Astrocyte (in vitro differentiated cells and primary cell): Measurements from ENCODE around the gene CPT1A.

Experiments
- CTCF ChIP-seq: IDR thresholded peaks from 2 replicates; pipeline ENCODE4 v1.5.1; 2011; ENCODE audit warnings: low read depth, mild to moderate bottlenecking, inconsistent platforms, low read length, moderate library complexity; ENCODE audit not compliant: insufficient read depth
- EZH2 ChIP-seq: IDR thresholded peaks from 2 replicates; pipeline ENCODE4 v1.6.1; 2012; ENCODE audit warnings: mild to moderate bottlenecking, low read length, inconsistent platforms; ENCODE audit not compliant: insufficient read depth

GRCh38 chr11:68813773-68814172, 27.9 kb downstream of the CPT1A start:
- TF ChIP-seq CTCF (no peak), EZH2 (no peak)
